C4-2B (cell line): Measurements from ENCODE around the gene TMEM150A.

Experiments
- H3K27ac ChIP-seq: fragments of 450-650 bp; 2 replicates; pipeline ENCODE4 v1.5.1; 2017
- CTCF ChIP-seq: fragments of 450-650 bp; conservative IDR thresholded peaks from 2 replicates; pipeline ENCODE4 v1.5.1; 2017; ENCODE audit warnings: mild to moderate bottlenecking
- ZFX ChIP-seq: fragments of 450-650 bp; IDR thresholded peaks from 2 replicates; pipeline ENCODE4 v1.6.1; 2017

Gene TMEM150A

GRCh38 chr2:85582492-85582891, 20.0 kb downstream of the TMEM150A start:
- H3K27ac ChIP-seq: no peak overlapping the region
- TF ChIP-seq ZFX (no peak), CTCF (no peak)

GRCh38 chr2:85580206-85580605, 22.3 kb downstream of the TMEM150A start:
- H3K27ac ChIP-seq: no peak overlapping the region
- no peak for TF ChIP-seq CTCF
- no peak for TF ChIP-seq ZFX

- H3K27ac ChIP-seq: no peak overlapping the region
- TF ChIP-seq ZFX (no peak), CTCF (no peak)
Observed at GRCh38 chr2:85579266-85579935, 23.1 kb downstream of the TMEM150A start.

- TF ChIP-seq ZFX (no peak), CTCF (no peak)
- peak overlapping the region; percentile 73 for H3K27ac ChIP-seq
Observed at GRCh38 chr2:85578243-85579180, 24.0 kb downstream of the TMEM150A start.

- H3K27ac ChIP-seq: peak within 1 kb of the TSS; percentile 73
- TF ChIP-seq CTCF (no peak), ZFX (no peak)
Observed at GRCh38 chr2:85577386-85578242, 24.9 kb downstream of the TMEM150A start, which contains the start of gene VAMP8. Gene VAMP8, plus strand, starts transcription at chr2:85577586. Its CDS starts 61 bp downstream, at chr2:85577647.

GRCh38 chr2:85577063-85577385, 25.5 kb downstream of the TMEM150A start:
- H3K27ac ChIP-seq: peak overlapping the region; percentile 73
- TF ChIP-seq ZFX: no peak
- no peak for TF ChIP-seq CTCF
